Measurements from ENCODE around the gene SUSD4.

SUSD4 gene

DNA sequence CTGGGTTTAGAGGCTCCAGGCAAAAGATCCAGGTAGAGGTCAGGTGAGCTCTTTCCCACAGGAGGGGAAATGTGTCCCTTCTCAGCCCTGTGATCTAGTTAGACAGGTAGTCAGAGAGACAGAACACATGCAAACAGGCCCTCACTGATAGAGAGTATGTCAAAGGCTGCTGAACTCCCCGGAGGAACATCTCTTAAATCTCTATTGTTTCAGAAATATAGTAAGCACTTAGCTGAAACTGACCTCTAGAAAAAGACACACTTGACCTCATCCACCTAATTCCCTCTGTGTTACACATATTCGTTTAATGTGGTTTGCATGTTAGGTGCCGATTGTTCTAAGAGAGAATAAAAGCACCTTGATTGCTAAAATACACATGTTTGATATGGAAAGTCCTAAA, 23.3 kb downstream of the SUSD4 start:
- Histone ChIP-seq H3K36me3 (ENCODE audit: insufficient read depth, low read length) (no peaks in the 10 kb centered on the region), H4K20me1 (ENCODE audit: insufficient read depth, low read length, poor library complexity, severe bottlenecking) (no peaks in the 10 kb centered on the region), H3K9me2 (replicated peaks; ENCODE audit: low read depth, low read length) (no peaks in the 10 kb centered on the region), H3K79me2 (ENCODE audit: insufficient read depth, low read length) (no peaks in the 10 kb centered on the region), H3K9me3 (ENCODE audit: insufficient read depth, low read depth, low read length) (no peaks in the 10 kb centered on the region), H3F3A (ENCODE audit: low read depth) (no peaks in the 10 kb centered on the region), H3K9ac (ENCODE audit: low read depth, low read length, poor library complexity, severe bottlenecking) (no peak overlapping the region), H3K4me1 (ENCODE audit: insufficient read depth, low read length, poor library complexity, severe bottlenecking) (peaks cover 9% of the 10 kb centered on the region), H2AFZ (ENCODE audit: low read length) (no peak overlapping the region), H3K4me2 (ENCODE audit: low read depth, low read length, poor library complexity, severe bottlenecking) (no peak overlapping the region), H3K27me3 (ENCODE audit: insufficient read depth, low read length, poor library complexity, severe bottlenecking) (no peaks in the 10 kb centered on the region), H3K4me3 (ENCODE audit: low read length, poor library complexity, severe bottlenecking) (no peak overlapping the region)
- TF ChIP-seq CTCF (conservative IDR thresholded peaks at IDR 0.05; ENCODE audit: low read length) (no peak), EZH2phosphoT487 (IDR thresholded peaks at IDR 0.05; ENCODE audit: borderline replicate concordance) (no peak)

DNA sequence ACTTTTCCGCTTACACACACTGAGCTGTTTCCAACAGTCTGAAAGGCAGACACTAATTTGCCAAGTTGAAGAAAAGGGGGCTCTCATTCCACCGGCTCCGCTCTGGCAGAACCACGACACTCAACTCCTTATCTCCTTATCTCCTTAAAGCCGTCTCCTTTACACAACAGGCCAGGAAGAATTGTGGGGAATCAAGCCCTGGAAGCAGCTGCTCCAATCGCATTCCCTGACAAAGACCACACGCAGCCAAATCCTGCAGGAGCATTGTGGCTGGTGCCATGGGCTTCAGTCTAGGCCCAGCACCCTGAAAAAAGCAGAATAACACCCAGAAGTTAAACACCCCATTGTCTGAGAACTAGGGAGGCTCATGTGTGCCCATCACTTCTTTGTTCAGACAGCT, 24.1 kb downstream of the SUSD4 start:
- Histone ChIP-seq H3K9ac (ENCODE audit: low read depth, low read length, poor library complexity, severe bottlenecking) (no peak overlapping the region), H3K4me1 (ENCODE audit: insufficient read depth, low read length, poor library complexity, severe bottlenecking) (peaks cover 9% of the 10 kb centered on the region), H3K4me3 (ENCODE audit: low read length, poor library complexity, severe bottlenecking) (no peak overlapping the region), H3K4me2 (ENCODE audit: low read depth, low read length, poor library complexity, severe bottlenecking) (no peak overlapping the region), H3K9me3 (ENCODE audit: insufficient read depth, low read depth, low read length) (no peaks in the 10 kb centered on the region), H3K79me2 (ENCODE audit: insufficient read depth, low read length) (no peaks in the 10 kb centered on the region), H3K36me3 (ENCODE audit: insufficient read depth, low read length) (no peaks in the 10 kb centered on the region), H3K9me2 (replicated peaks; ENCODE audit: low read depth, low read length) (no peaks in the 10 kb centered on the region), H4K20me1 (ENCODE audit: insufficient read depth, low read length, poor library complexity, severe bottlenecking) (no peaks in the 10 kb centered on the region), H3K27me3 (ENCODE audit: insufficient read depth, low read length, poor library complexity, severe bottlenecking) (no peaks in the 10 kb centered on the region), H3F3A (ENCODE audit: low read depth) (no peaks in the 10 kb centered on the region), H2AFZ (ENCODE audit: low read length) (no peak overlapping the region)
- TF ChIP-seq CTCF (conservative IDR thresholded peaks at IDR 0.05; ENCODE audit: low read length) = no peak
- no peak for TF ChIP-seq EZH2phosphoT487 (IDR thresholded peaks at IDR 0.05; ENCODE audit: borderline replicate concordance)

GRCh38 chr1:223338811-223339746, 24.9 kb downstream of the SUSD4 start:
- Histone ChIP-seq H3K9ac (ENCODE audit: low read depth, low read length, poor library complexity, severe bottlenecking) (no peak overlapping the region), H3K27me3 (ENCODE audit: insufficient read depth, low read length, poor library complexity, severe bottlenecking) (no peaks in the 10 kb centered on the region), H3K4me2 (ENCODE audit: low read depth, low read length, poor library complexity, severe bottlenecking) (no peak overlapping the region)

More at GRCh38 chr1:223338811-223339746, 24.9 kb downstream of the SUSD4 start:
- no peaks in the 10 kb centered on the region for H3K36me3 ChIP-seq (ENCODE audit: insufficient read depth, low read length)
- no peak overlapping the region for H3K4me3 ChIP-seq (ENCODE audit: low read length, poor library complexity, severe bottlenecking)
- H3F3A ChIP-seq (ENCODE audit: low read depth) = no peaks in the 10 kb centered on the region
- H2AFZ ChIP-seq (ENCODE audit: low read length) = no peak overlapping the region
- H3K79me2 ChIP-seq (ENCODE audit: insufficient read depth, low read length) = no peaks in the 10 kb centered on the region
- H4K20me1 ChIP-seq (ENCODE audit: insufficient read depth, low read length, poor library complexity, severe bottlenecking) = no peaks in the 10 kb centered on the region
- H3K9me3 ChIP-seq (ENCODE audit: insufficient read depth, low read depth, low read length) = no peaks in the 10 kb centered on the region
- H3K4me1 ChIP-seq (ENCODE audit: insufficient read depth, low read length, poor library complexity, severe bottlenecking) = peaks cover 9% of the 10 kb centered on the region
- TF ChIP-seq CTCF (conservative IDR thresholded peaks at IDR 0.05; ENCODE audit: low read length) = no peak
- TF ChIP-seq EZH2phosphoT487 (IDR thresholded peaks at IDR 0.05; ENCODE audit: borderline replicate concordance) = no peak
- no peaks in the 10 kb centered on the region for H3K9me2 ChIP-seq (replicated peaks; ENCODE audit: low read depth, low read length)
